Colonic mucosa (tissue), 4 donors: ENCODE results near the gene IFT81. TPM values are rescaled to one million over a fixed set of nuclear protein-coding genes. Genes with fewer than 3 reads are reported as not detected.

ENCODE experiments used
- DNase-seq: peaks from one replicate; pipeline ENCODE4 v3.0.0-alpha.2; 2020
- H3K27ac ChIP-seq: fragments of 200-600 bp; one replicate; pipeline ENCODE4 v1.8.0; 2021
- H3K27me3 ChIP-seq: fragments of 200-600 bp; one replicate; pipeline ENCODE4 v1.8.0; 2021
- H3K36me3 ChIP-seq: fragments of 200-600 bp; one replicate; pipeline ENCODE4 v1.8.0; 2021
- H3K4me1 ChIP-seq: fragments of 200-600 bp; one replicate; pipeline ENCODE4 v1.8.0; 2021; ENCODE audit warnings: mild to moderate bottlenecking
- H3K4me3 ChIP-seq: fragments of 200-600 bp; one replicate; pipeline ENCODE4 v1.8.0; 2021
- H3K9ac ChIP-seq, 2 donors: one replicate each; pipeline ENCODE4 v1.7.0; 2013; ENCODE audit warnings: control low read depth in 2 of 2, low read depth in 2 of 2, low read length in 2 of 2
- H3K9me3 ChIP-seq: fragments of 200-600 bp; one replicate; pipeline ENCODE4 v1.8.0; 2021
- CTCF ChIP-seq: fragments of 200-600 bp; IDR thresholded peaks from one replicate; pipeline ENCODE4 v1.8.0; 2022; ENCODE audit warnings: antibody characterized with exemption, mild to moderate bottlenecking
- intact Hi-C: fragments of 100-400 bp; cut with DNase I; formaldehyde crosslinking; loops from one replicate; pipeline ENCODE4 v1.14.1; 2022
- total RNA-seq, 2 donors: library from RNA; stranded (reverse); fragmentation: NEBNext Ultra II Directional in 1 of 2; extraction: Animal tissue kit (Norgen Biotek cat#: 25700) in 1 of 2; gene quantifications; one replicate each; pipeline ENCODE4 v1.2.1, GENCODE V29; 2021
- donor health status: healthy.
- donor health status: DM: no; HTN: no; CAD: no.
- donor health status: DM: no; HTN: no; CAD: no.

The IFT81 gene
- total RNA-seq, 2 donors from 2014 or later = 4.2 to 5.3 TPM

- Histone ChIP-seq H3K4me1 (no peaks in the 10 kb centered on the region), H3K36me3 (no peaks in the 10 kb centered on the region), H3K4me3 (no peak overlapping the region), H3K27ac (peak overlapping the region; percentile 28), H3K9me3 (no peaks in the 10 kb centered on the region), H3K9ac (no peak overlapping the region), H3K27me3 (no peaks in the 10 kb centered on the region)
- DNase-seq = no peak
- TF ChIP-seq CTCF = no peak
- intact Hi-C loops = no loop called here
Observed at GRCh38 chr12:110234331-110234751, 110.2 kb downstream of the IFT81 start.

- no peaks in the 10 kb centered on the region for H3K9me3 ChIP-seq
- no peaks in the 10 kb centered on the region for H3K27me3 ChIP-seq
- no peaks in the 10 kb centered on the region for H3K36me3 ChIP-seq
- H3K27ac ChIP-seq = no peak overlapping the region
- H3K4me3 ChIP-seq = no peak overlapping the region
- H3K9ac ChIP-seq = no peak overlapping the region
- intact Hi-C loops = no loop called here
- no peak for DNase-seq
- no peak for TF ChIP-seq CTCF
- no peaks in the 10 kb centered on the region for H3K4me1 ChIP-seq
Observed at GRCh38 chr12:110234755-110235154, 110.6 kb downstream of the IFT81 start.

- no peaks in the 10 kb centered on the region for H3K27me3 ChIP-seq
- H3K9ac ChIP-seq = no peak overlapping the region
- no peak overlapping the region for H3K4me3 ChIP-seq
- H3K9me3 ChIP-seq = no peaks in the 10 kb centered on the region
- no peak for TF ChIP-seq CTCF
- DNase-seq = no peak
- H3K36me3 ChIP-seq = no peaks in the 10 kb centered on the region
- H3K27ac ChIP-seq = no peak overlapping the region
- H3K4me1 ChIP-seq = no peaks in the 10 kb centered on the region
- intact Hi-C loops = no loop called here
Observed at GRCh38 chr12:110235383-110235782, 111.2 kb downstream of the IFT81 start.

- Histone ChIP-seq H3K27me3 (no peaks in the 10 kb centered on the region), H3K4me3 (no peak overlapping the region), H3K36me3 (no peaks in the 10 kb centered on the region), H3K27ac (no peak overlapping the region), H3K9me3 (no peaks in the 10 kb centered on the region), H3K9ac (no peak overlapping the region), H3K4me1 (peaks cover 19% of the 10 kb centered on the region)
- DNase-seq = no peak
- intact Hi-C loops = loop anchor here (10.0 kb wide), 1 partner anchor 138 kb away; no protein-coding TSS in a partner anchor
- no peak for TF ChIP-seq CTCF
Observed at GRCh38 chr12:110243227-110243626, 119.1 kb downstream of the IFT81 start.

GRCh38 chr12:110244372-110244771 is 120.2 kb downstream of the IFT81 start:
- Histone ChIP-seq H3K9ac (no peak overlapping the region), H3K27me3 (no peaks in the 10 kb centered on the region), H3K4me1 (peaks cover 30% of the 10 kb centered on the region), H3K9me3 (no peaks in the 10 kb centered on the region), H3K36me3 (no peaks in the 10 kb centered on the region), H3K27ac (no peak overlapping the region), H3K4me3 (no peak overlapping the region)
- DNase-seq = no peak
- intact Hi-C loops = loop anchor here (10.0 kb wide), 1 partner anchor 140 kb away; no protein-coding TSS in a partner anchor
- TF ChIP-seq CTCF = no peak

- intact Hi-C loops = loop anchor here (10.0 kb wide), 1 partner anchor 140 kb away; no protein-coding TSS in a partner anchor
- no peak overlapping the region for H3K9ac ChIP-seq
- no peaks in the 10 kb centered on the region for H3K9me3 ChIP-seq
- no peak for TF ChIP-seq CTCF
- no peak overlapping the region for H3K4me3 ChIP-seq
- no peak overlapping the region for H3K27ac ChIP-seq
- H3K4me1 ChIP-seq = peaks cover 34% of the 10 kb centered on the region
- H3K36me3 ChIP-seq = no peaks in the 10 kb centered on the region
- H3K27me3 ChIP-seq = no peaks in the 10 kb centered on the region
- DNase-seq = no peak
Observed at GRCh38 chr12:110244829-110245228, 120.7 kb downstream of the IFT81 start.
